Measurements from ENCODE around the gene TBC1D5. TPM values are rescaled to one million over a fixed set of nuclear protein-coding genes. Genes with fewer than 3 reads are reported as not detected.

The TBC1D5 gene
- total RNA-seq, 1 donor from 2014 or later: 75.6 TPM

- no peaks in the 10 kb centered on the region for H3K9me3 ChIP-seq
- no peak for TF ChIP-seq CTCF (IDR thresholded peaks at IDR 0.05)
- H3K27me3 ChIP-seq (ENCODE audit: low read depth): no peaks in the 10 kb centered on the region
- H3K27ac ChIP-seq: no peak overlapping the region
- intact Hi-C loops (cut with DNase I): no loop called here
- no peak overlapping the region for H3K4me3 ChIP-seq
- ATAC-seq (no peak), DNase-seq (peak; percentile 39)
- H3K36me3 ChIP-seq: peaks cover 10% of the 10 kb centered on the region
- no peaks in the 10 kb centered on the region for H3K4me1 ChIP-seq
These were observed 453.5 kb downstream of the TBC1D5 start for GRCh38 chr3:17288839-17289399.

- no peaks in the 10 kb centered on the region for H3K27me3 ChIP-seq (ENCODE audit: low read depth)
- DNase-seq (no peak), ATAC-seq (no peak)
- peaks cover 10% of the 10 kb centered on the region for H3K36me3 ChIP-seq
- no peak for TF ChIP-seq CTCF (IDR thresholded peaks at IDR 0.05)
- no peak overlapping the region for H3K4me3 ChIP-seq
- intact Hi-C loops (cut with DNase I): no loop called here
- no peaks in the 10 kb centered on the region for H3K9me3 ChIP-seq
- no peaks in the 10 kb centered on the region for H3K4me1 ChIP-seq
- no peak overlapping the region for H3K27ac ChIP-seq
These were observed 455.3 kb downstream of the TBC1D5 start for GRCh38 chr3:17287006-17287689.

GRCh38 chr3:17278006-17278405 is 464.4 kb downstream of the TBC1D5 start:
- TF ChIP-seq CTCF (IDR thresholded peaks at IDR 0.05): no peak
- DNase-seq (no peak), ATAC-seq (no peak)
- H3K4me1 ChIP-seq: no peaks in the 10 kb centered on the region
- no peaks in the 10 kb centered on the region for H3K36me3 ChIP-seq
- no peak overlapping the region for H3K27ac ChIP-seq
- intact Hi-C loops (cut with DNase I): no loop called here
- no peak overlapping the region for H3K4me3 ChIP-seq
- H3K27me3 ChIP-seq (ENCODE audit: low read depth): no peaks in the 10 kb centered on the region
- H3K9me3 ChIP-seq: no peaks in the 10 kb centered on the region

- Histone ChIP-seq H3K9me3 (no peaks in the 10 kb centered on the region), H3K27me3 (ENCODE audit: low read depth) (no peaks in the 10 kb centered on the region), H3K27ac (no peak overlapping the region), H3K36me3 (no peaks in the 10 kb centered on the region), H3K4me1 (no peaks in the 10 kb centered on the region), H3K4me3 (no peak overlapping the region)
- DNase-seq (no peak), ATAC-seq (no peak)
- no peak for TF ChIP-seq CTCF (IDR thresholded peaks at IDR 0.05)
- intact Hi-C loops (cut with DNase I): no loop called here
These were observed 475.6 kb downstream of the TBC1D5 start for GRCh38 chr3:17266846-17267245.

GRCh38 chr3:17261627-17262369 is 480.6 kb downstream of the TBC1D5 start:
- Histone ChIP-seq H3K9me3 (no peaks in the 10 kb centered on the region), H3K27ac (no peak overlapping the region), H3K4me1 (no peaks in the 10 kb centered on the region), H3K36me3 (no peaks in the 10 kb centered on the region), H3K4me3 (no peak overlapping the region), H3K27me3 (ENCODE audit: low read depth) (no peaks in the 10 kb centered on the region)
- no peak for TF ChIP-seq CTCF (IDR thresholded peaks at IDR 0.05)
- intact Hi-C loops (cut with DNase I): no loop called here
- DNase-seq (no peak), ATAC-seq (no peak)
